GM20000 (cell line): ENCODE data around the gene BARHL2.
A peak's percentile ranks its signal among the peaks of the same experiment; 100 is the strongest.

ENCODE experiments used
- DNase-seq: peaks from one replicate; pipeline ENCODE4 v3.0.0; 2012; ENCODE audit warnings: low spot score
- CTCF ChIP-seq: IDR thresholded peaks from 2 replicates; pipeline ENCODE4 v1.5.1; 2012; ENCODE audit warnings: mild to moderate bottlenecking, control low read depth; ENCODE audit errors: extremely low read depth, missing control alignments

Gene BARHL2

GRCh38 chr1:90728502-90729287, 11.6 kb upstream of the BARHL2 start:
- no peak for TF ChIP-seq CTCF
- DNase-seq = peak; percentile 17

- no peak for DNase-seq
- TF ChIP-seq CTCF = no peak
Observed at GRCh38 chr1:90727917-90728501, 10.9 kb upstream of the BARHL2 start.

GRCh38 chr1:90726986-90727480, 9.9 kb upstream of the BARHL2 start:
- no peak for DNase-seq
- TF ChIP-seq CTCF = no peak

GRCh38 chr1:90726425-90726985, 9.4 kb upstream of the BARHL2 start:
- TF ChIP-seq CTCF = no peak
- peak; percentile 18 for DNase-seq

GRCh38 chr1:90725657-90726424, 8.7 kb upstream of the BARHL2 start:
- TF ChIP-seq CTCF = no peak
- peak; percentile 31 for DNase-seq

GRCh38 chr1:90724926-90725656, 8.0 kb upstream of the BARHL2 start:
- no peak for TF ChIP-seq CTCF
- DNase-seq = peak; percentile 16
